WTC11 (cell line): ENCODE results near the gene ARL5A. TPM values are rescaled to one million over a fixed set of nuclear protein-coding genes. Genes with fewer than 3 reads are reported as not detected.
A peak's percentile ranks its signal among the peaks of the same experiment; 100 is the strongest.

ENCODE experiments used
- ATAC-seq: fragments of 200-7000 bp; cut with Tn5 transposase; 2 replicates; pipeline ENCODE4 v1.10.0; 2021; ENCODE audit warnings: mild to moderate bottlenecking, moderate library complexity
- Bru-seq: library from RNA; stranded (reverse); fragments of 400-500 nt; gene quantifications from one replicate; lab custom pipeline; 2021; lab: Mats Ljungman, UMichigan
- CTCF ChIA-PET: fragments of 300-600 bp; sonication (Branson Sonifier 250); formaldehyde crosslinking; loops from one replicate; lab custom pipeline; 2021; ENCODE audit warnings: antibody characterized with exemption; lab: Charles Lee
- POLR2A ChIA-PET: fragments of 350-600 bp; sonication (Branson Sonifier 250); formaldehyde crosslinking; loops from one replicate; lab custom pipeline; 2021; ENCODE audit warnings: antibody characterized with exemption; lab: Charles Lee
- DNase-seq: peaks from one replicate; pipeline ENCODE4 v3.0.0; 2021; ENCODE audit warnings: low spot score
- H3K27ac Mint-ChIP-seq: 2 replicates; pipeline ENCODE4 v1.8.0; 2021; ENCODE audit warnings: mixed read lengths
- H3K27me3 Mint-ChIP-seq: 2 replicates; pipeline ENCODE4 v1.8.0; 2021; ENCODE audit warnings: low read depth, mild to moderate bottlenecking, moderate library complexity, mixed read lengths
- H3K36me3 Mint-ChIP-seq: 2 replicates; pipeline ENCODE4 v1.8.0; 2021; ENCODE audit warnings: mixed read lengths
- H3K4me1 Mint-ChIP-seq: 2 replicates; pipeline ENCODE4 v1.8.0; 2022; ENCODE audit warnings: mixed read lengths
- H3K4me3 Mint-ChIP-seq: 2 replicates; pipeline ENCODE4 v1.8.0; 2021; ENCODE audit warnings: mild to moderate bottlenecking, moderate library complexity, mixed read lengths
- H3K9me3 Mint-ChIP-seq: 2 replicates; pipeline ENCODE4 v1.8.0; 2021; ENCODE audit warnings: mixed read lengths
- ELF4 ChIP-seq: sonication (generic); formaldehyde crosslinking; IDR thresholded peaks from 2 replicates; pipeline ENCODE4 v1.8.1; 2022; ENCODE audit warnings: low read depth, mild to moderate bottlenecking, moderate library complexity, missing genetic modification reagents
- ESRRA ChIP-seq: sonication (generic); formaldehyde crosslinking; IDR thresholded peaks from 2 replicates; pipeline ENCODE4 v1.8.1; 2022; ENCODE audit warnings: mild to moderate bottlenecking, missing genetic modification reagents, borderline replicate concordance
- ETV6 ChIP-seq: sonication (generic); formaldehyde crosslinking; IDR thresholded peaks from 2 replicates; pipeline ENCODE4 v1.8.1; 2022; ENCODE audit warnings: mild to moderate bottlenecking, missing genetic modification reagents
- FOXK1 ChIP-seq: sonication (generic); formaldehyde crosslinking; IDR thresholded peaks from 2 replicates; pipeline ENCODE4 v1.8.0; 2022; ENCODE audit warnings: mild to moderate bottlenecking, moderate library complexity, missing genetic modification reagents
- FOXP1 ChIP-seq: sonication (generic); formaldehyde crosslinking; IDR thresholded peaks from 2 replicates; pipeline ENCODE4 v1.8.0; 2022; ENCODE audit warnings: missing genetic modification reagents, mild to moderate bottlenecking, moderate library complexity, borderline replicate concordance
- GABPB1 ChIP-seq: sonication (generic); formaldehyde crosslinking; IDR thresholded peaks from 2 replicates; pipeline ENCODE4 v1.8.1; 2023; ENCODE audit warnings: mild to moderate bottlenecking, missing genetic modification reagents
- KAT7 ChIP-seq: sonication (generic); formaldehyde crosslinking; IDR thresholded peaks from 2 replicates; pipeline ENCODE4 v1.8.1; 2023; ENCODE audit warnings: missing genetic modification reagents, mild to moderate bottlenecking, borderline replicate concordance
- NFYB ChIP-seq: sonication (generic); formaldehyde crosslinking; conservative IDR thresholded peaks from 2 replicates; pipeline ENCODE4 v1.8.0; 2022; ENCODE audit warnings: low read depth, missing genetic modification reagents
- NR2C2 ChIP-seq: sonication (generic); formaldehyde crosslinking; IDR thresholded peaks from 2 replicates; pipeline ENCODE4 v1.8.0; 2022; ENCODE audit warnings: mild to moderate bottlenecking, missing genetic modification reagents
- OVOL2 ChIP-seq: fragments of 250-450 bp; sonication (Bioruptor Pico); IDR thresholded peaks from 2 replicates; pipeline ENCODE4 v1.9.0; 2021; ENCODE audit warnings: mild to moderate bottlenecking, borderline replicate concordance
- RELA ChIP-seq: sonication (generic); formaldehyde crosslinking; IDR thresholded peaks from 2 replicates; pipeline ENCODE4 v1.8.1; 2022; ENCODE audit warnings: missing genetic modification reagents, mild to moderate bottlenecking, borderline replicate concordance
- SP1 ChIP-seq: sonication (generic); formaldehyde crosslinking; conservative IDR thresholded peaks from 2 replicates; pipeline ENCODE4 v1.8.1; 2022; ENCODE audit warnings: missing genetic modification reagents
- TEAD1 ChIP-seq: sonication (generic); formaldehyde crosslinking; IDR thresholded peaks from 2 replicates; pipeline ENCODE4 v1.8.0; 2022; ENCODE audit warnings: mild to moderate bottlenecking, missing genetic modification reagents
- ZNF121 ChIP-seq: sonication (generic); formaldehyde crosslinking; IDR thresholded peaks from 2 replicates; pipeline ENCODE4 v1.8.0; 2023; ENCODE audit warnings: missing genetic modification reagents
- ZNF232 ChIP-seq: sonication (generic); formaldehyde crosslinking; IDR thresholded peaks from 2 replicates; pipeline ENCODE4 v1.8.0; 2022; ENCODE audit warnings: mild to moderate bottlenecking, missing genetic modification reagents
- ZNF263 ChIP-seq: sonication (generic); formaldehyde crosslinking; IDR thresholded peaks from 2 replicates; pipeline ENCODE4 v1.8.1; 2022; ENCODE audit warnings: low read depth, mild to moderate bottlenecking, moderate library complexity, missing genetic modification reagents
- long read RNA-seq, 3 experiments: library from RNA in 1 of 3; library from capped mRNA in 1 of 3; library from polyadenylated mRNA in 1 of 3; unstranded in 2 of 3; stranded (forward) in 1 of 3; transcript quantifications; one replicate each; pipeline ENCODE4 v2.0.0, GENCODE V29; 2021
- total RNA-seq: library from RNA; stranded (reverse); gene quantifications from 3 replicates; pipeline ENCODE4 v1.2.3, GENCODE V29; 2021
- TF ChIP-seq, protein P1 (sequence below): sonication (generic); formaldehyde crosslinking; IDR thresholded peaks from 2 replicates; pipeline ENCODE4 v1.8.1; 2022; ENCODE audit warnings: mild to moderate bottlenecking, moderate library complexity, missing genetic modification reagents
- TF ChIP-seq, protein P2 (sequence below): sonication (generic); formaldehyde crosslinking; IDR thresholded peaks from 2 replicates; pipeline ENCODE4 v1.8.0; 2023; ENCODE audit warnings: missing genetic modification reagents
- TF ChIP-seq, protein P3 (sequence below): sonication (generic); formaldehyde crosslinking; IDR thresholded peaks from 2 replicates; pipeline ENCODE4 v1.8.1; 2022; ENCODE audit warnings: low read depth, mild to moderate bottlenecking, moderate library complexity, missing genetic modification reagents, borderline replicate concordance
- TF ChIP-seq, protein P4 (sequence below): sonication (generic); formaldehyde crosslinking; IDR thresholded peaks from 2 replicates; pipeline ENCODE4 v1.8.1; 2023; ENCODE audit warnings: mild to moderate bottlenecking, moderate library complexity, missing genetic modification reagents
- TF ChIP-seq, protein P5 (sequence below): sonication (generic); formaldehyde crosslinking; IDR thresholded peaks from 2 replicates; pipeline ENCODE4 v1.8.0; 2022; ENCODE audit warnings: mild to moderate bottlenecking, missing genetic modification reagents
- TF ChIP-seq, protein P6 (sequence below): sonication (generic); formaldehyde crosslinking; IDR thresholded peaks from 2 replicates; pipeline ENCODE4 v1.8.1; 2023; ENCODE audit warnings: mild to moderate bottlenecking, missing genetic modification reagents
- TF ChIP-seq, protein P7 (sequence below): fragments of 250-450 bp; sonication (Bioruptor Pico); IDR thresholded peaks from 2 replicates; pipeline ENCODE4 v1.9.0; 2021; ENCODE audit warnings: moderate library complexity, mild to moderate bottlenecking, inconsistent platforms, borderline replicate concordance

The ARL5A gene, protein sequence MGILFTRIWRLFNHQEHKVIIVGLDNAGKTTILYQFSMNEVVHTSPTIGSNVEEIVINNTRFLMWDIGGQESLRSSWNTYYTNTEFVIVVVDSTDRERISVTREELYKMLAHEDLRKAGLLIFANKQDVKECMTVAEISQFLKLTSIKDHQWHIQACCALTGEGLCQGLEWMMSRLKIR
- total RNA-seq = 73.2 to 82.7 TPM (median 74.1 TPM) in 3 replicates
- percentile 95 among the genes with signal in this experiment for Bru-seq, nascent RNA
- long read RNA-seq, experiment 1, full-length matches to known transcripts = 273 of 328 reads
- long read RNA-seq, experiment 1, partial matches to known transcripts = 9 of 328 reads
- long read RNA-seq, experiment 1, other reads (novel, unspliced or antisense) = 46 of 328 reads
- long read RNA-seq, experiment 2, full-length matches to known transcripts = 53 of 95 reads
- long read RNA-seq, experiment 2, partial matches to known transcripts = 4 of 95 reads
- long read RNA-seq, experiment 2, other reads (novel, unspliced or antisense) = 38 of 95 reads
- long read RNA-seq, experiment 3, full-length matches to known transcripts = 21 of 24 reads
- long read RNA-seq, experiment 3, partial matches to known transcripts = 0 of 24 reads
- long read RNA-seq, experiment 3, other reads (novel, unspliced or antisense) = 3 of 24 reads

DNA sequence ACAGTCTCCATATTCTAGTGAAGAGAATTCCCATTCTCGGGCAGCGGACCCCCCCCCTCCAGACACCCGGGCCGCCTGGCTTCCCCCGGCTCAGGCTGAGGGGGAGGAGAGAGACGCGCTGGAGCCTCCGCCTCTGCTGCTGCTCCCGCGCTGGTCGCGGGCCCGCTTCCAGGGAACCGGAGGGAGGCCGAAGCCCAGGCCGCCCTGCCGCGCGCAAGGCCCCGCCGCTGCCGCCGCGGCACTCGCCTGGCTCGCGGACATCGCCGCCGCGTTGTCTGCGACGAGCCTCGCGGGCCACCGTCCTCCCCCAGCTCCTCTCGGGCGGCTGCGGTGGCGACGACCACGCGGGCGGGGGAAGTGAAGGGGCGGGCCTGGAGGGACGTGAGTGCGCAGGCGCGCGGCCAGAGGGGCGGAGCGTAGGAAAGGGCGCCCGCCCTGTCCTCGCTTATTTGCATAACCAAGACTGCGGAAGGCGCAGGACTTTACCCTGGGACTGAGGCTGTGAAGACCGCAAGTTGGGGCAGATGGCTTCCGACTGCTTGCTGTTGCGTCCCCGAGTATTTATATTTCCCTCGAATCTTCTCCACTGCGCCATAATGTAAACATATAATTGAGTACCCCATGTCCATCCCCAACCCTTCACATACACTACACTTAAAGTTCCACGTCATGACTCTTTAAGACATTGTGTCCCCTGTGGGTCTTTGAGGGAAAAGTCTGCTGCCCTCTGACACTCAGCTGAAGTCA is at the start of gene ARL5A:
Gene ARL5A, minus strand, starts transcription at position 279 of the 747 bp plus-strand sequence. Its CDS starts 245 bp downstream, at position 34.
- peak within 1 kb of the TSS; percentile 96 for H3K4me3 Mint-ChIP-seq
- H3K9me3 Mint-ChIP-seq = no peaks in the 10 kb centered on the region
- DNase-seq = peak; percentile 94
- H3K36me3 Mint-ChIP-seq = no peaks in the 10 kb centered on the region; the same call in 1 of the 2 replicates
- POLR2A ChIA-PET = interaction anchor here (0.9 to 1.0 kb wide), 2 partner anchors 9 to 22 kb away, joined by 3 to 4 read pairs; no protein-coding TSS in a partner anchor
- H3K27me3 Mint-ChIP-seq = no peaks in the 10 kb centered on the region
- peaks cover 52% of the 10 kb centered on the region for H3K4me1 Mint-ChIP-seq
- peak within 1 kb of the TSS; percentile 86 for H3K27ac Mint-ChIP-seq
- peak; percentile 96 for ATAC-seq
- CTCF ChIA-PET = interaction anchor here (1.6 kb wide), 1 partner anchor 198 kb away, joined by 4 read pairs; no protein-coding TSS in a partner anchor
- TF ChIP-seq GABPB1 (CRISPR knock-in tag) (peak; percentile 56; the same call in 1 of the 2 replicates), ZNF121 (0 out of 2 replicates have a peak, but pooled peaks have one; percentile 8), ZNF232 (CRISPR knock-in tag) (peak; percentile 83; the same call in 1 of the 2 replicates), ZNF263 (peak; percentile 94), ELF4 (0 out of 2 replicates have a peak, but pooled peaks have one; percentile 53), OVOL2 (no peak), ETV6 (peak; percentile 95), TEAD1 (CRISPR knock-in tag) (peak; percentile 51; the same call in 1 of the 2 replicates), FOXK1 (CRISPR knock-in tag) (peak; percentile 87), FOXP1 (CRISPR knock-in tag) (peak; percentile 84), RELA (CRISPR knock-in tag) (peak; percentile 82; the same call in 1 of the 2 replicates), NR2C2 (no peak), ESRRA (CRISPR knock-in tag) (0 out of 2 replicates have a peak, but pooled peaks have one; percentile 55), SP1 (CRISPR knock-in tag) (peak; percentile 96), NFYB (no peak), KAT7 (0 out of 2 replicates have a peak, but pooled peaks have one; percentile 28)
- TF ChIP-seq, protein P1, sequence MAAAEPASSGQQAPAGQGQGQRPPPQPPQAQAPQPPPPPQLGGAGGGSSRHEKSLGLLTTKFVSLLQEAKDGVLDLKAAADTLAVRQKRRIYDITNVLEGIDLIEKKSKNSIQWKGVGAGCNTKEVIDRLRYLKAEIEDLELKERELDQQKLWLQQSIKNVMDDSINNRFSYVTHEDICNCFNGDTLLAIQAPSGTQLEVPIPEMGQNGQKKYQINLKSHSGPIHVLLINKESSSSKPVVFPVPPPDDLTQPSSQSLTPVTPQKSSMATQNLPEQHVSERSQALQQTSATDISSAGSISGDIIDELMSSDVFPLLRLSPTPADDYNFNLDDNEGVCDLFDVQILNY (CRISPR knock-in tag) = 0 out of 2 replicates have a peak, but pooled peaks have one; percentile 38
- TF ChIP-seq, protein P2, sequence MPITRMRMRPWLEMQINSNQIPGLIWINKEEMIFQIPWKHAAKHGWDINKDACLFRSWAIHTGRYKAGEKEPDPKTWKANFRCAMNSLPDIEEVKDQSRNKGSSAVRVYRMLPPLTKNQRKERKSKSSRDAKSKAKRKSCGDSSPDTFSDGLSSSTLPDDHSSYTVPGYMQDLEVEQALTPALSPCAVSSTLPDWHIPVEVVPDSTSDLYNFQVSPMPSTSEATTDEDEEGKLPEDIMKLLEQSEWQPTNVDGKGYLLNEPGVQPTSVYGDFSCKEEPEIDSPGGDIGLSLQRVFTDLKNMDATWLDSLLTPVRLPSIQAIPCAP (CRISPR knock-in tag) = peak; percentile 71
- TF ChIP-seq, protein P3, sequence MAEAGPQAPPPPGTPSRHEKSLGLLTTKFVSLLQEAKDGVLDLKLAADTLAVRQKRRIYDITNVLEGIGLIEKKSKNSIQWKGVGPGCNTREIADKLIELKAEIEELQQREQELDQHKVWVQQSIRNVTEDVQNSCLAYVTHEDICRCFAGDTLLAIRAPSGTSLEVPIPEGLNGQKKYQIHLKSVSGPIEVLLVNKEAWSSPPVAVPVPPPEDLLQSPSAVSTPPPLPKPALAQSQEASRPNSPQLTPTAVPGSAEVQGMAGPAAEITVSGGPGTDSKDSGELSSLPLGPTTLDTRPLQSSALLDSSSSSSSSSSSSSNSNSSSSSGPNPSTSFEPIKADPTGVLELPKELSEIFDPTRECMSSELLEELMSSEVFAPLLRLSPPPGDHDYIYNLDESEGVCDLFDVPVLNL (CRISPR knock-in tag) = no peak
- TF ChIP-seq, protein P4, sequence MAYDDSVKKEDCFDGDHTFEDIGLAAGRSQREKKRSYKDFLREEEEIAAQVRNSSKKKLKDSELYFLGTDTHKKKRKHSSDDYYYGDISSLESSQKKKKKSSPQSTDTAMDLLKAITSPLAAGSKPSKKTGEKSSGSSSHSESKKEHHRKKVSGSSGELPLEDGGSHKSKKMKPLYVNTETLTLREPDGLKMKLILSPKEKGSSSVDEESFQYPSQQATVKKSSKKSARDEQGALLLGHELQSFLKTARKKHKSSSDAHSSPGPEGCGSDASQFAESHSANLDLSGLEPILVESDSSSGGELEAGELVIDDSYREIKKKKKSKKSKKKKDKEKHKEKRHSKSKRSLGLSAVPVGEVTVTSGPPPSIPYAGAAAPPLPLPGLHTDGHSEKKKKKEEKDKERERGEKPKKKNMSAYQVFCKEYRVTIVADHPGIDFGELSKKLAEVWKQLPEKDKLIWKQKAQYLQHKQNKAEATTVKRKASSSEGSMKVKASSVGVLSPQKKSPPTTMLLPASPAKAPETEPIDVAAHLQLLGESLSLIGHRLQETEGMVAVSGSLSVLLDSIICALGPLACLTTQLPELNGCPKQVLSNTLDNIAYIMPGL = peak; percentile 65
- TF ChIP-seq, protein P5, sequence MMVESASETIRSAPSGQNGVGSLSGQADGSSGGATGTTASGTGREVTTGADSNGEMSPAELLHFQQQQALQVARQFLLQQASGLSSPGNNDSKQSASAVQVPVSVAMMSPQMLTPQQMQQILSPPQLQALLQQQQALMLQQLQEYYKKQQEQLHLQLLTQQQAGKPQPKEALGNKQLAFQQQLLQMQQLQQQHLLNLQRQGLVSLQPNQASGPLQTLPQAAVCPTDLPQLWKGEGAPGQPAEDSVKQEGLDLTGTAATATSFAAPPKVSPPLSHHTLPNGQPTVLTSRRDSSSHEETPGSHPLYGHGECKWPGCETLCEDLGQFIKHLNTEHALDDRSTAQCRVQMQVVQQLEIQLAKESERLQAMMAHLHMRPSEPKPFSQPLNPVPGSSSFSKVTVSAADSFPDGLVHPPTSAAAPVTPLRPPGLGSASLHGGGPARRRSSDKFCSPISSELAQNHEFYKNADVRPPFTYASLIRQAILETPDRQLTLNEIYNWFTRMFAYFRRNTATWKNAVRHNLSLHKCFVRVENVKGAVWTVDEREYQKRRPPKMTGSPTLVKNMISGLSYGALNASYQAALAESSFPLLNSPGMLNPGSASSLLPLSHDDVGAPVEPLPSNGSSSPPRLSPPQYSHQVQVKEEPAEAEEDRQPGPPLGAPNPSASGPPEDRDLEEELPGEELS (CRISPR knock-in tag) = peak; percentile 97
- TF ChIP-seq, protein P6, sequence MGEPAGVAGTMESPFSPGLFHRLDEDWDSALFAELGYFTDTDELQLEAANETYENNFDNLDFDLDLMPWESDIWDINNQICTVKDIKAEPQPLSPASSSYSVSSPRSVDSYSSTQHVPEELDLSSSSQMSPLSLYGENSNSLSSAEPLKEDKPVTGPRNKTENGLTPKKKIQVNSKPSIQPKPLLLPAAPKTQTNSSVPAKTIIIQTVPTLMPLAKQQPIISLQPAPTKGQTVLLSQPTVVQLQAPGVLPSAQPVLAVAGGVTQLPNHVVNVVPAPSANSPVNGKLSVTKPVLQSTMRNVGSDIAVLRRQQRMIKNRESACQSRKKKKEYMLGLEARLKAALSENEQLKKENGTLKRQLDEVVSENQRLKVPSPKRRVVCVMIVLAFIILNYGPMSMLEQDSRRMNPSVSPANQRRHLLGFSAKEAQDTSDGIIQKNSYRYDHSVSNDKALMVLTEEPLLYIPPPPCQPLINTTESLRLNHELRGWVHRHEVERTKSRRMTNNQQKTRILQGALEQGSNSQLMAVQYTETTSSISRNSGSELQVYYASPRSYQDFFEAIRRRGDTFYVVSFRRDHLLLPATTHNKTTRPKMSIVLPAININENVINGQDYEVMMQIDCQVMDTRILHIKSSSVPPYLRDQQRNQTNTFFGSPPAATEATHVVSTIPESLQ (CRISPR knock-in tag) = no peak
- TF ChIP-seq, protein P7, sequence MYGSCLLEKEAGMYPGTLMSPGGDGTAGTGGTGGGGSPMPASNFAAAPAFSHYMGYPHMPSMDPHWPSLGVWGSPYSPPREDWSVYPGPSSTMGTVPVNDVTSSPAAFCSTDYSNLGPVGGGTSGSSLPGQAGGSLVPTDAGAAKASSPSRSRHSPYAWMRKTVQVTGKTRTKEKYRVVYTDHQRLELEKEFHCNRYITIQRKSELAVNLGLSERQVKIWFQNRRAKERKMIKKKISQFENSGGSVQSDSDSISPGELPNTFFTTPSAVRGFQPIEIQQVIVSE (CRISPR knock-in tag) = no peak
